CD4-positive, alpha-beta T cell treated with Interleukin-12 subunit alpha and Interleukin-12 subunit beta, for 1 hour (primary cell): ENCODE measurements around the gene APOB.
"Not testable (repeated sequence)": the region's sequence is repeated elsewhere in the genome, so short reads cannot be mapped to it uniquely, and the experiment has no call there.

ENCODE experiments used
- DNase-seq: peaks from one replicate; pipeline ENCODE4 v3.0.0-alpha.2; 2020

APOB gene

DNA sequence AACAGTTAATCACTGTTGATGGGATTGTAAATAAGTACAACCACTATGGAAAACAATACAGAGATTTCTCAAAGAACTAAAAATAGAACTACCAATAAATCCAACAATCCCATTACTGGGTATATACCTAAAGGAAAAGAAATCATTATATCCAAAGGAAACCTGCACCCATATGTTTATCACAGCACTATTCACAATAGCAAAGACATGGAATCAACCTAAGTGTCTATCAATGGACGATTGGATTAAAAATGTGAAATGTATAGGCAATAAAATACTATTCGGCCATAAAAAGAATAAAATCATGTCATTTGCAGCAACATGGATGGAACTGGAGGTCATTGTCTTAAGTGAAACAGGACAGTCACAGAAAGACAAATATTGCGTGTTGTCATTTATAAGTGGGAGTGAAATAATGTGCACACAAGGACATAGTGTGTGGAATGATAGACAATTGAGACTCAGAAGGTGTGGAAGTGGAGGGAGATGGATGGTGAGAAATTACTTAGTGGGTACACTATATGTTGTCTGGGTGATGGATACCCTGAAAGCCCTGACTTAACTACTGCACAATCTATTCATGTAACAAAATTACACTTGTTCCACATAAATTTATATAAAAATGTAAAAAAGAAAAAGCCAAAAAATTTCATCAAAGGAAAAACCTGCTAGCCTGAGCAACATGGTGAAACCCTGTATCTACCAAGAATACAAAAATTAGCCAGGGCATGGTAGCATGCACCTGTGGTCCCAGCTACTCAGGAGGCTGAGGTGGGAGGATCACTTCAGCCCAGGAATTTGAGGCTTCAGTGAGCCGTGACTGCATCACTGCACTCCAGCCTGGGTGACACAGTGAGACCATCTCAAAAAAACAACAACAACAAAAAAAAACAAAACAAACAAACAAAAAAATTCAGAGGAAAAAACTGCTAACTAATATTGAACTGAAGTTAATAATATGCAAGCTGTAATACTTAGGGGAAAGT lies 12.6 kb downstream of the APOB start:
- no peak for DNase-seq

- DNase-seq, result no peak
Observed at GRCh38 chr2:21029519-21029918, 14.4 kb downstream of the APOB start.

DNA sequence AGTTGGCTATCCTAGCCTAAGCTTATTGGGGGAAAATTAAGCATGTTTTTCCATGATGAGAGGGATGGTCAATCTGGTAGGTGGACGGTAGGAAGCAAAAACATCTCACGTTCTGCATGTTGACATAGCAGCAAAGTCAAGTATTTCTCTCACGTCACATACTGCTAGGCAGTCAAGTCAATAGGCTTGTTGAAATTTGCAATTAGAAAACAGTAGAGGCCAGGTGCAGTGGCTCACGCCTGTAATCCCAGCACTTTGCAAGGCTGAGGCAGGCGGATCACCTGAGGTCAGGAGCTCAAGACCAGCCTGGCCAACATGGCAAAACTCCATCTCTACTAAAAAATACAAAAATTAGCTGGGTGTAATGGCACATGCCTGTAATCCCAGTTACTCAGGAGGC lies 14.9 kb downstream of the APOB start:
- not testable (repeated sequence) for DNase-seq

DNA sequence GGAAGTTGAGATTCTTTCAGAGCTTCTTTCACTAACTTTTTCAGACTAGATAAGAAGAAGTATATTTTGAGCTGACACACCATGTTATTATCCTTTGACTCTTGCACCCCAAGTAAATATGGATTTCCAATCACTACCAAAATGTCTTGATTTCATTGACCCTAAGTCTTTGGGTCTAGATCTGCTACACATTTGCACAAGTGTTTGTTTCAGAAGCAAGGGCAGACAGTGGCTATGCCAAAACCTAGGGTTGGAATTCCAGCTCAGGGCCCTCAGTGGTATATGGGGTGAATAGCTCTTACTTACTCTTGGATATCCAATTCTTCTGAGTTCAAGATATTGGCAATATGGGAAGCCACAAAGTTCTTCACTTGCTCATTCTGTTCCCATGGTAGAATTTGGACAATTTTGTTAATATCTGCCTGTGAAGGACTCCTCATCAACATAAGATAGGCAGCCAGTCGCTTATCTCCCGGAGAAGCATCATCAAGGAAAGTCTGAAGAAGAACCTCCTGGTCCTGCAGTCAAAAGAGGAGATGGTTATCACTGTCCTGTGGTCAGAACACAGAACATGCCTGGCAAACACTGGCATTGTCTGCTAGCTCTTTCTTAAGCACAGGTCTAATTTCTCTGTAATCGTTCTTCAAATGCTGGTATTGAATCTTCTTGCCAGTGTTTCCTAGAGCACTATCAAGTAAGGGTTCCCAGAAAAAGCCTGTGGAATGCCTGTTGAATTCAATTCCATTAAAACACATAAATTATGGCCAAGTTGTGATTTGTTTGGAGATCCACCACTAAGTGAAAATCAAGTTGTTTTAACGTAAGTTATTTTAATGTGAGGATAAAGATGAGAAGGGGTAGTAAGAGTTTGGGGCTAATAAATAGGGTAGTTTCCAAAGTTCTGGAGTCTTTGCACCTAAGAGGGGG lies 15.6 kb downstream of the APOB start:
- DNase-seq, result no peak

DNA sequence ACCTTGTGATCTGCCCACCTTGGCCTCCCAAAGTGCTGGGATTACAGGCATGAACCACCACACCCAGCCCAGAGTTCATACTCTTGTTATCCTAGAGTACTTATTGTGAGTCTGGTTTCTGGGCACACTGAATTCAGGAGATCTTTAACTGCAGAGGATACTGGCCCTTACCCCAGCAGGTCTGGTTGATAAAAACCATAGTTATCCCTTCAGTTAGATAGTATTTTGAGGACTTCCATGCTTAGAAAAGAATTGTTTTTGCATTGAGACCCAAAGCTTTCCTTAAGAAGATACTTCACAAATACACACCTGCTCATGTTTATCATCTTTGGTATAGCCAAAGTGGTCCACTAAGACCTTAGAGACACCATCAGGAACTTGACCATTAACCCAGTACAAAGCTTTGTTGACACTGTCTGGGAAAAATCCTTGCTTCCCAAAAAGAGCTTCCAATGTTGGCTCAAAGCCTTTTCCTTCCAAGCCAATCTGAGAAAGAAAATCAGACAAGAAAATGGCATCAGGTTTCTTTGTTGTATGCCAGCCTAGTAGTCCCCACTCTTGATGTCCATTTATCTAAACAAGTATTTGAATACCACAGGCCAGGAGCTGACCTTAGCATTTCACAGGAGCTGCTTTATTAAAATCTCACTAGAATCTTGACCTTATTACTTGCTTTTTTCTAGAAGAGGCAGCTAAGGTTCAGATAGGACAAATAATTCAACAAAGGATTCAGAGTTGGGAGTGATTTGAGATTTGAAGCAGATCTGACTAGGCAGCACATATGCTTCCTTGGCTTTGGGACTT lies 17.2 kb downstream of the APOB start:
- no peak for DNase-seq

GRCh38 chr2:21025690-21026478 lies 18.0 kb downstream of the APOB start:
- DNase-seq, result no peak

- DNase-seq, result no peak
Observed at GRCh38 chr2:21024722-21025389, 19.0 kb downstream of the APOB start.

DNA sequence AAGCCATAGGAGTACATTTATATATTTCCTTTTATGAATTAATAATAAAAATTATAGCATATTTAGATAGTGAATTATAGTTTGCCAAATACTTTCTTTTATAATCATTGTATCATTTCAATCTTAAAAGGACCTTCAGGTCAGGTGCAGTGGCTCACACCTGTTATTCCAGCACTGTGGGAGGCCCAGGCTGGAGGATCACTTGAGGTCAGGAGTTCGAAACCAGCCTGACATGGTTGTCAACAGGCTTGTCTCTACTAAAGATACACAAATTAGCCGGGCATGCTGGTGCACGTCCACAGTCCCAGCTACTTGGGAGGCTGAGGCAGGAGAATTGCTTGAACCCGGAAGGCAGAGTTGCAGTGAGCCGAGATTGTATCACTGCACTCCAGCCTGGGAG lies 19.7 kb downstream of the APOB start:
- no peak for DNase-seq

GRCh38 chr2:21023419-21024181 lies 20.3 kb downstream of the APOB start:
- DNase-seq, result no peak

DNA sequence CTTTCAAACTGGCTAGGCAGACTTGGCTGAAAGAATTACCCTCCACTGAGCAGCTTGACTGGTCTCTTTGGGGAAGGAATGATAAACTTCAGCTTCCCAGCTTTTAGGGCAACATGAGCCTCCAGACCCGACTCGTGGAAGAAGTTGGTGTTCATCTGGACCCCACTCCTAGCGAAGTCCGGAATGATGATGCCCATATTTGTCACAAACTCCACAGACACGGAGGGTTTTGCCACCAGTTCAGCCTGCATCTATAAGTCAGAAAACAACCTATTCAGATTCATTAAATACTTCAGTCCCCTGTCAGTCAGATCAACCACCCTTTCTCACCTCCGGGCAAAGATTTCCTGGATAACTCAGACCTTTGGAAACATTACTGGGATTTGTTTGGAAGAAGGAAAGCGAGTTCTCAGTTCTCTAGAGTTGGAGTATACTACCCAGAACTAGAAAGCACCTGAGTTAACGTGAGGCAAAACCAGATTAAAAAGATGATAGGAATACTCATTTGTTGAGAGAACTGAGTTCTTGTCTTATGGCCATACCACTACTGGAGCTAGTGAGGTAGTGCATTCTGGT lies 21.0 kb downstream of the APOB start:
- no peak for DNase-seq

GRCh38 chr2:21021430-21021829 lies 22.4 kb downstream of the APOB start:
- DNase-seq, result no peak

- no peak for DNase-seq
Observed at GRCh38 chr2:21020668-21021288, 23.1 kb downstream of the APOB start.

DNA sequence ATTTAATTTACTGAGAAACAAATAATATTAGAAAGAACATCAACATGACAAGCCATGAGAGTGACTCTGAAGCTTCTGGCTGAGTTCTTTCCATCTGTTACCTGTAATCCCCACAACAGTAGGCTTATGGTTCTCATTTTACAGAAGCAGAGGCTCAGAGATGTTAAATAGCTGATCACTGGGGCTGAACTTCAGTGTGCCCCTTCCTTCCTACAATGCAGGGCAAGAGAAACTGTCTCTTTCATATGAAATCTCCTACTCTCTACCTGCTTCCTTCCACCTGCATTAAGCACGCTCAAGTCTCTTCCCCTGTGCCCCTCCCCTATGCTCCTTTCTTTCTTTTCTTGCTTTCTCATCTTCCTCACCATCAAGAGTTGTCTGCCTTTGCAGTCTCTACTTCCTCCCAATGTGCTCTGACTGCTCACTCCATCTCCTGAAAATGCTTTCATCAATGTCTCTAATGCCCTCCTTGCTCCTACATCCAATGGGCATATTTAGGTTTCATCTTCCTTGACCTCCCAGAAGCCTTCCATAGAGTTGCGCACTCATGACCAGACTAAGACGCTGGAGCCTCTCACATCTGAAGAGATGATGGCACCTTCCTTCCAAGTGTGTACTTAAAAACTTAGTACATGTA lies 23.7 kb downstream of the APOB start:
- no peak for DNase-seq

GRCh38 chr2:21019678-21020021 lies 24.2 kb downstream of the APOB start:
- no peak for DNase-seq

DNA sequence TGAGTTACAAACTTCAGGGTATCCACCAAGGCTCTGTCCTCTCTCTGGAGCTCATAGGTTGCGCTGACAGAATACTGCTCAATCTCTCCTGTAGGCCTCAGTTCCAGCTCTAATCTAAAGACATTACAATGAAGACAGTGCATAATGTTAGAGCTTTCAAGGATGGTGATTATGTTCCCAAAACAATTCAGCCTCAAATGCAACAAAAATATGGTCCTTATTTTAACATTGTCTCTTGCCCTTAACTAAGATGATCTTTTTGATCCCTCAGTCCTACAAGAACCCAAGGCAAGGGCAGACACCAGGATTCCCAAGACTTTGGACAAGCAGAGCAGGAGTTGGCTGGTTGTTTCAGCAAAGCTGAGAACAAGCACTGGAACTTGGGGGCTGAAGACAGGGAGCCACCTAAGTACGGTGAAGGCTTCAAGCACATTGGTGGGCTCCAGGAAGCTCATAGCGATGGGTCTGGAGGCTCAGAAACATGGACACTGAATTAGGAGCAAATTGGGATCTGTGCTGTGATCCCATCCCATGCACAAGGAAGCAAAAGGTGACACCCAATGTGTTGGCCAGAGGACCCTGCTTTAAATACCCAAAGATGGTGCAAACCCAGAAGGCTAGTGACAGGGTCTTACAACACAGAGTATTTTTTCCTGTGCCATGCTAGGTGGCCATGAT lies 24.7 kb downstream of the APOB start:
- DNase-seq, result no peak

- DNase-seq, result no peak
Observed at GRCh38 chr2:21018290-21018689, 25.6 kb downstream of the APOB start.

DNA sequence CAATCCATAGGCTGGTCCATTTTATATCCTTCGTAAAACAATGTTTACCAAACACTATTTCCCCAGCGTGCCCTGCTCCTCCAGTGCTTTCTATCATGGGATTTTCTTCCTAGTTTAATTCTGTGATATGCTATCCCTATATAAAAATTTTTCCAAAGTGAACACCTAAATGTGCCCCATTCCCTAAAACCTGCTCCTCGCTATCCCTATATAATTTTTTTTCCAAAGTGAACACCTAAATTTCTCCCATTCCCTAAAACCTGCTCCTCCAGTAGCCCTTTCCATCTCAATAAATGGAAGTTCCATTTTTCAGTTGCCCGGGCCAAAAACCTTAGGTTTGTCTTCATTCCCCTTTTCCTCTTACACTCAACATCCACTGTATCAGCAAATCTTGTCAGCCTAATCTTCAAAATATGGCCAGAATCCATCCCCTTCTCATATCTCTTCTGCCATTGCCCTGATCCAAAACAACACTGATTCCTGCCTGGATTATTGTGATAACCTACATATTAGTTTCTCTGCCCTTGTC lies 26.1 kb downstream of the APOB start:
- DNase-seq, result no peak

DNA sequence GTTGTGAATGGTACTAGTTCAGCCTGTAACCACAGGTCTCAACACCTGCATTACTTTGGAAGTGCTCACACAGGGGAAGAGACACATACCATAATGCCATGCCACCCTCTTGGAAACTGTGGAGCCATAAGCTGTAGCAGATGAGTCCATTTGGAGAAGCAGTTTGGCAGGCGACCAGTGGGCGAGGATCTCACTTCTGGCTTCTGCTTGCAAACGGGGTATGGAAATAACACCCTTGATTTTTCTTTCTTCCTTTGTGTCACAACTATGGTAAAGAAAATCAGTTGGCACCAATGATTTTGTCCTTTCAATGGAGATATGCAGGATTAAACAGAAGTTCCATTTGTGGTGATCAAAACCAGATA lies 28.6 kb downstream of the APOB start:
- no peak for DNase-seq
